WTC11 (cell line): ENCODE measurements around the gene NMBR. TPM values are rescaled to one million over a fixed set of nuclear protein-coding genes. Genes with fewer than 3 reads are reported as not detected.
A peak's percentile ranks its signal among the peaks of the same experiment; 100 is the strongest.

Experiments
- ATAC-seq: fragments of 200-7000 bp; cut with Tn5 transposase; 2 replicates; pipeline ENCODE4 v1.10.0; 2021; ENCODE audit warnings: mild to moderate bottlenecking, moderate library complexity
- CTCF ChIA-PET: fragments of 300-600 bp; sonication (Branson Sonifier 250); formaldehyde crosslinking; loops from one replicate; lab custom pipeline; 2021; ENCODE audit warnings: antibody characterized with exemption; lab: Charles Lee
- POLR2A ChIA-PET: fragments of 350-600 bp; sonication (Branson Sonifier 250); formaldehyde crosslinking; loops from one replicate; lab custom pipeline; 2021; ENCODE audit warnings: antibody characterized with exemption; lab: Charles Lee
- DNase-seq: peaks from one replicate; pipeline ENCODE4 v3.0.0; 2021; ENCODE audit warnings: low spot score
- H3K27ac Mint-ChIP-seq: 2 replicates; pipeline ENCODE4 v1.8.0; 2021; ENCODE audit warnings: mixed read lengths
- H3K27me3 Mint-ChIP-seq: 2 replicates; pipeline ENCODE4 v1.8.0; 2021; ENCODE audit warnings: low read depth, mild to moderate bottlenecking, moderate library complexity, mixed read lengths
- H3K36me3 Mint-ChIP-seq: 2 replicates; pipeline ENCODE4 v1.8.0; 2021; ENCODE audit warnings: mixed read lengths
- H3K4me1 Mint-ChIP-seq: 2 replicates; pipeline ENCODE4 v1.8.0; 2022; ENCODE audit warnings: mixed read lengths
- H3K4me3 Mint-ChIP-seq: 2 replicates; pipeline ENCODE4 v1.8.0; 2021; ENCODE audit warnings: mild to moderate bottlenecking, moderate library complexity, mixed read lengths
- H3K9me3 Mint-ChIP-seq: 2 replicates; pipeline ENCODE4 v1.8.0; 2021; ENCODE audit warnings: mixed read lengths
- AFF4 ChIP-seq: sonication (generic); formaldehyde crosslinking; IDR thresholded peaks from 2 replicates; pipeline ENCODE4 v1.8.1; 2023; ENCODE audit warnings: mild to moderate bottlenecking, missing genetic modification reagents, borderline replicate concordance
- IRF2 ChIP-seq: sonication (generic); formaldehyde crosslinking; IDR thresholded peaks from 2 replicates; pipeline ENCODE4 v1.8.0; 2022; ENCODE audit warnings: low read depth, missing genetic modification reagents, borderline replicate concordance
- MAX ChIP-seq: sonication (generic); formaldehyde crosslinking; IDR thresholded peaks from 2 replicates; pipeline ENCODE4 v1.8.0; 2022; ENCODE audit warnings: mild to moderate bottlenecking, missing genetic modification reagents
- MYBL2 ChIP-seq: sonication (generic); formaldehyde crosslinking; IDR thresholded peaks from 2 replicates; pipeline ENCODE4 v1.8.1; 2023; ENCODE audit warnings: mild to moderate bottlenecking, moderate library complexity, missing genetic modification reagents
- NFYB ChIP-seq: sonication (generic); formaldehyde crosslinking; conservative IDR thresholded peaks from 2 replicates; pipeline ENCODE4 v1.8.0; 2022; ENCODE audit warnings: low read depth, missing genetic modification reagents
- PRDM15 ChIP-seq: sonication (generic); formaldehyde crosslinking; IDR thresholded peaks from 2 replicates; pipeline ENCODE4 v1.8.0; 2022; ENCODE audit warnings: missing genetic modification reagents
- SOX15 ChIP-seq: fragments of 250-450 bp; sonication (Bioruptor Pico); IDR thresholded peaks from 2 replicates; pipeline ENCODE4 v1.9.0; 2021; ENCODE audit warnings: mild to moderate bottlenecking
- USF2 ChIP-seq: sonication (generic); formaldehyde crosslinking; IDR thresholded peaks from 2 replicates; pipeline ENCODE4 v1.8.1; 2023; ENCODE audit warnings: mild to moderate bottlenecking, missing genetic modification reagents, moderate library complexity
- ZBTB21 ChIP-seq: sonication (generic); formaldehyde crosslinking; IDR thresholded peaks from 2 replicates; pipeline ENCODE4 v1.8.1; 2023; ENCODE audit warnings: mild to moderate bottlenecking, missing genetic modification reagents, borderline replicate concordance
- ZMAT4 ChIP-seq: fragments of 250-450 bp; sonication (Bioruptor Pico); IDR thresholded peaks from 2 replicates; pipeline ENCODE4 v1.9.0; 2021; ENCODE audit warnings: mild to moderate bottlenecking
- ZNF232 ChIP-seq: sonication (generic); formaldehyde crosslinking; IDR thresholded peaks from 2 replicates; pipeline ENCODE4 v1.8.0; 2022; ENCODE audit warnings: mild to moderate bottlenecking, missing genetic modification reagents
- ZNF396 ChIP-seq: fragments of 250-450 bp; sonication (Bioruptor Pico); IDR thresholded peaks from 2 replicates; pipeline ENCODE4 v1.8.0; 2021; ENCODE audit warnings: mild to moderate bottlenecking, moderate library complexity, borderline replicate concordance
- ZNF416 ChIP-seq: fragments of 250-450 bp; sonication (Bioruptor Pico); IDR thresholded peaks from 2 replicates; pipeline ENCODE4 v1.9.0; 2021; ENCODE audit warnings: mild to moderate bottlenecking, inconsistent platforms
- ZNF425 ChIP-seq: fragments of 250-450 bp; sonication (Bioruptor Pico); conservative IDR thresholded peaks from 2 replicates; pipeline ENCODE4 v1.9.0; 2021; ENCODE audit warnings: mild to moderate bottlenecking
- ZNF671 ChIP-seq: fragments of 250-450 bp; sonication (Bioruptor Pico); IDR thresholded peaks from 2 replicates; pipeline ENCODE4 v1.8.0; 2021; ENCODE audit warnings: mild to moderate bottlenecking
- total RNA-seq: library from RNA; stranded (reverse); gene quantifications from 3 replicates; pipeline ENCODE4 v1.2.3, GENCODE V29; 2021

NMBR gene
- total RNA-seq, 1 experiment from 2014 or later: not detected

GRCh38 chr6:142121342-142121741 lies 25.6 kb downstream of the NMBR start (continued):
- TF ChIP-seq NFYB (CRISPR knock-in tag): no peak
- TF ChIP-seq ZNF425 (CRISPR knock-in tag): no peak
- TF ChIP-seq SOX15 (CRISPR knock-in tag): no peak
- no peak for TF ChIP-seq ZNF671 (CRISPR knock-in tag)
- no peak for TF ChIP-seq ZNF416 (CRISPR knock-in tag)
- TF ChIP-seq MAX: no peak
- no peak for TF ChIP-seq ZNF396
- no peak for TF ChIP-seq USF2 (CRISPR knock-in tag)
- TF ChIP-seq MYBL2: no peak
- TF ChIP-seq ZBTB21: no peak
- TF ChIP-seq ZNF232 (CRISPR knock-in tag): no peak

- DNase-seq: no peak
- POLR2A ChIA-PET: no interaction called here
- H3K9me3 Mint-ChIP-seq: no peaks in the 10 kb centered on the region
- no peaks in the 10 kb centered on the region for H3K27me3 Mint-ChIP-seq
- no peak overlapping the region for H3K27ac Mint-ChIP-seq
- no peak for TF ChIP-seq ZMAT4 (CRISPR knock-in tag)
- no peaks in the 10 kb centered on the region for H3K36me3 Mint-ChIP-seq
- peak; percentile 41 for ATAC-seq
- H3K4me3 Mint-ChIP-seq: no peak overlapping the region
- 0 out of 2 replicates have a peak, but pooled peaks cover 5% of the 10 kb centered on the region for H3K4me1 Mint-ChIP-seq
- CTCF ChIA-PET: interaction anchor here (0.7 kb wide), 1 partner anchor 130 kb away, joined by 3 read pairs; no protein-coding TSS in a partner anchor
Measured at GRCh38 chr6:142118925-142119324, 28.0 kb downstream of the NMBR start.

GRCh38 chr6:142118328-142118727 lies 28.6 kb downstream of the NMBR start:
- ATAC-seq (no peak), DNase-seq (no peak)
- no peaks in the 10 kb centered on the region for H3K27me3 Mint-ChIP-seq
- H3K27ac Mint-ChIP-seq: no peak overlapping the region
- TF ChIP-seq IRF2 (CRISPR knock-in tag) (no peak), AFF4 (CRISPR knock-in tag) (no peak), PRDM15 (CRISPR knock-in tag) (no peak)
- H3K36me3 Mint-ChIP-seq: no peaks in the 10 kb centered on the region
- ChIA-PET CTCF (interaction anchor here (0.7 kb wide), 1 partner anchor 129 kb away, joined by 3 read pairs; no protein-coding TSS in a partner anchor), POLR2A (no interaction called here)
- no peak overlapping the region for H3K4me3 Mint-ChIP-seq
- H3K9me3 Mint-ChIP-seq: no peaks in the 10 kb centered on the region
- 0 out of 2 replicates have a peak, but pooled peaks cover 5% of the 10 kb centered on the region for H3K4me1 Mint-ChIP-seq
